Measurements from ENCODE around the gene IL10.
"Not testable (repeated sequence)": the region's sequence is repeated elsewhere in the genome, so short reads cannot be mapped to it uniquely, and the experiment has no call there.

Gene IL10

DNA sequence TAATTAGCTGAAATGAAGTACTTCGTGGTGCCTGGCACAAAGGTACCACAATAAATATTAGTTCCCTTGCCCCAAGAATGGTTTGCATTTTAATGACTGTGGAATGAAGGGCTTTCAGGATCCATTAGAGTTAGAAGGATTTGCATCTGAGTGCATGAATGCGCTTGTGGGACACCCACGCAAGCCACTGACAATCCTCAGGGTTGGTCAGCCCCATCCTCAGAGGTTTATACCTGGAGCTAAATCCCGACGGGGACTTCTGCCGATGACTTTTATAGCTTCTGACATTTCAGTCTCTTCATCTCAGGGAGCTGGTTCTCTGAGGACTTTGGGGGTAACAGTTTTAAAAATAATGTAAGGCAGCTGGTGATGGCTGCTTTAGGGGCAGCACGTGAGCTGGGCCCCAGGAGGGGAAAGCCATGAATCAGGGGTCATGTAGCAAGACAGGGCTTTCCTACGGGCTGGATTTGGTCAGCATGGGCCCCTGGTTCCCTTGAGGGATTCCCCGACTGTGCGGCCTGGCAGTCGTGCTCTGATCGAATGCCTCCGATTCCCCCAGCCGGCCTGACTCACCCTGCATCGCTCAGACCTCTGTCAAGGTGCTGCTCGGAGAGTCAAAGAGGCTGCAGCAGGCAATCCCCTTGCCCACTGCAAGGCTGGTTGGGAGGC is 20.8 kb upstream of the IL10 start:
- DNase-seq = no peak

DNA sequence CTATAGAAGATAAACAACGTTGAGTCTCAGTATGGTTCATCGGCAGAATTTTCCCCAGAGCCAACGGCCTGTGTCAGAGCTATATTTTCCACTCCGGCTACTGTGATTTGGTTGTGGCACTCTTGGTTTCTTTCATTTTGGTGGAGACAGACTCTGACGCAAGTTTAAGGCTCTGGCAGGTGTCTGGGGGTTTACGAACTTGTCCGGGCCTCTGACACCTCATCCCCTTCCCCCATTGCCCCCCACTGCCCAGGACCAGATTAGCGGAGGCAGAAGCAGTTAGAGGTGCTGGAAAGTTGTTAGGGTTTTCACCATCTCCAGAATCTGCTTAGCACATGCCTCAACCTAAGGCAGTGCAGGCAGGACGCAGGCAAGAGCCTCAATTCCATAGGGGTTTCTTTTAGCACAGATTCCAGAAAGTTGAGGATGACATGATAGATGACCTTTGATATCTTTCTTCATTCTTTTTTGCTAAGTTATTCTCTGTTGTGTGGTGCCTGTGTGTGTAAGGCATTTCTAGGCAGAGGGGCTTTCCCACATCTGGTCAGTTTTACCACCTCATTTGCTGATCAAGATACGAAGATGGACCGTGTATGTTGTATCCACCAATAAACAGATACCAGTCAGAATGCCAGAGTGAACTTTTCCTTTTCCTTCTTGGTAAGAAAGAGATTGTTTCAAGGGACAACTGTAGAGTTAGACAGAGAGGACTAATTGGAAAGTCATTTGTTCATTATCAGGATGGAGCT is 18.4 kb upstream of the IL10 start:
- DNase-seq = no peak

DNA sequence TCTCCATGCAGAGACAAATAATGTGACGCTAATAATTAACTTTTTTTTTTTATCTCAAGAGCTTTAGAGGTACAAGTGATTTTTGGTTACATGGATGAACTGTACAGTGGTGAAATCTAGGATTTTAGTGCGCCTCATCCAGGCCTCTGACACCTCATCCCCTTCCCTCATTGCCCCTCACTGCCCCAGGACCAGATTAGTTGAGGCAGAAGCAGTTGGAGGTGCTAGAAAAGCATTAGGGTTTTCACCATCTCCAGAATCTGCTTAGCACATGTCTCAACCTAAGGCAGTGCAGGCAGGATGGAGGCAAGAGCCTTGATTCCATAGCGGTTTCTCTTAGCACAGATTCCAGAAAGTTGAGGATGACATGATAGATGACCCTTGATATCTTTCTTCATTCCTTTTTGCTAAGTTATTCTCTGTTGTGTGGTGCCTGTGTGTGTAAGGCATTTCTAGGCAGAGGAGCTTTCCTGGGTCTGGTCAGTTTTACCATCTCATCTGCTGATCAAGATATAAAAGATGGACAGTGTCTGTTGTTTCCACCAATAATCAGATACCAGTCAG is 16.3 kb upstream of the IL10 start:
- no peak for DNase-seq

GRCh38 chr1:206787891-206788290 is 15.6 kb upstream of the IL10 start:
- DNase-seq = no peak

DNA sequence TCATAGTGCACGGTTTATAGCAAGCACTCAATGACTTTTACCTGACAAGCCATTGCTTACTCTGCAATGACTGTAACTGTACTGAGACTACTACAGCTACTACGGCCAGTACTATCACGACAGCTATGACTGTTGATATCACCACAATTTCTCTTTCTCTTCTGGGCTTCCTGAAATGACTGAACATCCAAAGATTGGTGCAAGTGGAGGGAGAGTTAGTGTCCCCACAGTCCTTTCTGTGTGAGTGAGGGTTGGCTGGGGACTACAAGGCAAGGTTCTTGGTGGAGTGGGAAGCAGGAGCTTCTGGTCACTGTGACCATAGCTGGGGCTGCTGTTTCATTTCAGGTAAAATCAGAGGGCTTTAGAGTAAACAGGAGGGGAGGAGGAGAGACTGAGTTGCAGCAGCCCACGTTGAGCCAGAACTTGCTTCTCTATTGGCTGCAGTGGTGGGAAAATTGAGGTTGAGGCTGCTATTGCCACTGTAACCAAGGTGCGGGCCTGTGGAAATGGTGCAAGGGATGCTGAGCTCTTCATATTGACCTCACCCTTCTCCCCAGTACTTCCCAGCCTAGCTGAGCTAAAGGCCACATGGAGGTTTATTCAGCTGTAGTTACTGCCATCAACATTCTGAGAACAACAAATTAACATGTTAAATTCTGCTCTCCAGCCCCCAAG is 14.1 kb upstream of the IL10 start:
- no peak for DNase-seq

GRCh38 chr1:206785182-206785765 is 13.0 kb upstream of the IL10 start:
- no peak for DNase-seq

- DNase-seq = no peak
Measured at GRCh38 chr1:206784471-206784903, 12.2 kb upstream of the IL10 start.

GRCh38 chr1:206783506-206783905 is 11.2 kb upstream of the IL10 start:
- no peak for DNase-seq

DNA sequence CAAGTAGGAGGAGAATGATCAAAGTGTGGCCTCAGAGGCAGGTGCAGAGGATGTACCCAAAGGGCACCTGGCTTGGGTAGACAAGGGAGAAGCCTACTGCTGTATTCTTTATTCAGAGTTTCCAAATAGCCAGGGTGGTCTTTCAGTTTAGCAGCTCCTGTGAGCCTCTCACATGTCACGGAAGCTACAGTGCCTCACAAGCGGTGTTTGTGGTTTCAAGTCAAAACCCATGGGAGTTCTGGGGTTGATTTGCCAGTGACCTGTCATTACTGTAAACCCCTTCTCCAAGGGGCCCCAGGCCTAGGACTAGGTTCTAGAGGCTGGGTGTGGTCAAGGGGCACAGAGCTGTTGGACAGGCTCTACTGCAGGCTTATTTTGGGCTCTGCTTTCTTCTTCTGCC is 10.2 kb upstream of the IL10 start:
- DNase-seq = no peak

GRCh38 chr1:206779638-206780037 is 7.3 kb upstream of the IL10 start:
- no peak for DNase-seq

- not testable (repeated sequence) for DNase-seq
Measured at GRCh38 chr1:206778911-206779310, 6.6 kb upstream of the IL10 start.

DNA sequence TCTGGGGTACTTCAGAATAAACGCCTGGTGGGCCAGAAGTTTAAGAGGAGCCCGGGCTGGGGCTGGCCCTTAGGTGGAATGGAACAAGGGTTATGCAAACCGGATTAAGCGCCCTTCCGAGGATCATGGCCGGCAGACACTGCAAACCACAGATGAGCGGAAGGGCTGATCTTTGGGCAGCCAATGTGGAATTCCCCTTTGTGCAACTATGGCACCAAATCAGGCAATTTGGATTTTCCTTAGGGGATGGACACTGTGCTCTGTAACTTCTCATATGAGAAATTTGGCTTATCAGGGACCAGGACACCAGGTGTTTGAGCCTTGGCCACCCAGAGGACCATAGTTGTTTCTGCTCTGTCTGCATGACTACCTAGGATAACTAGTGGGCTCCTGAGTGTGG is 5.7 kb upstream of the IL10 start:
- no peak for DNase-seq

DNA sequence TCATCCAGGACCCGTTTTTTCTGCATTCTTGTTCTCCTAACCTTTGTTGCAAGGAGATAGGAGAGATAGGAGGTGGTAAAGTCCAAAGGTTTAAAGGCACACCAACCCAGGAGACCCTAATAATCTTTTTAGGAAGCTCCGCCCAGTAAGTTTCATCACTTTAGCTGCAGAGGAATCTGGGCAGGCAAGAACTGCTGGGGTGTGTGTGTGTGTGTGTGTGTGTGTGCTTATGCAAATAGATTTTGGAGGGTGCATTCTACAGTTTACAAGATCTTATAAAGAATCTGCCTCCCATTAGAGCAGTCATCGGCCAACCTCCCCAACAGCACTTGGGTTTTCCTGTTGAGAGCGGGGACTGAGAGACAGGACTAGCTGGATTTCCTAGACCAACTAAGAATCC is 3.9 kb upstream of the IL10 start:
- no peak for DNase-seq

GRCh38 chr1:206774093-206774492 is 1.8 kb upstream of the IL10 start:
- DNase-seq = no peak

DNA sequence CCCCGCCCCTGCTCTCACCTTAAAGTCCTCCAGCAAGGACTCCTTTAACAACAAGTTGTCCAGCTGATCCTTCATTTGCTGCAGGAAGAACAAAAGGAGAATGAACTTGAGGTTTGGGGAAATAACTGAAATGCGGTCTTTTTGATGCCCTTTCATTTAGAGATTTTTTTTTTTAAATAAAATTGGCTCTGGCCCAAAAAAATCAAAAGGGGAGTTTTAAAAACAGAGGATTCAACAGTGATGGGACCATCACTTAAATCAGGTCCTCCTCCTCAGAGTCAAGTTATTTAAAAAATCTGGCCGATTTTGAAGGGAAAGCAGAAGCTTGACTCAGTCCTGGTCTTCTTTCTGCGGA is 979 bp downstream of the IL10 start:
- no peak for DNase-seq

GRCh38 chr1:206770531-206771337 is 1.6 kb downstream of the IL10 start, which contains the start of gene IL19:
IL19 (plus strand) TSS chr1:206770773; CDS start chr1:206836663, 65,890 bp downstream.
- no peak for DNase-seq

- DNase-seq = no peak
Measured at GRCh38 chr1:206769304-206769731, 3.0 kb downstream of the IL10 start.

GRCh38 chr1:206768472-206769303 is 3.6 kb downstream of the IL10 start:
- no peak for DNase-seq

- no peak for DNase-seq
Measured at GRCh38 chr1:206766251-206766856, 5.9 kb downstream of the IL10 start.

DNA sequence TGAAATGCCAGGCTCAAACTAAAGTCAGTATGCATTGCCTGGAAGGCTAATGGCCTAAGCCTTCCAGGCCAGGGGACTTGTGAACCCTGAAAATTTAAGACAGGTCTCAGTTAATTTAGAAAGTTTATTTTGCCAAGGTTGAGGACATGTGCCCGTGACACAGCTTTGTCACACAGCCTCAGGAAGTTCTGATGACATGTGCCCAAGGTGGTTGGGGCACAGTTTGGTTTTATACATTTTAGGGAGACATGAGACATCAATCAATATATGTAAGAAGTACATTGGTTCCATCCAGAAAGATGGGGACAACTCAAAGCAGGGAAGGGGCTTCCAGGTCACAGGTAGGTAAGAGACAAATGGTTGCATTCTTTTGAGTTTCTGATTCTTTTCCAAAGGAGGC is 6.5 kb downstream of the IL10 start:
- not testable (repeated sequence) for DNase-seq
